Measurements from ENCODE around the gene EIF4ENIF1.

DNA sequence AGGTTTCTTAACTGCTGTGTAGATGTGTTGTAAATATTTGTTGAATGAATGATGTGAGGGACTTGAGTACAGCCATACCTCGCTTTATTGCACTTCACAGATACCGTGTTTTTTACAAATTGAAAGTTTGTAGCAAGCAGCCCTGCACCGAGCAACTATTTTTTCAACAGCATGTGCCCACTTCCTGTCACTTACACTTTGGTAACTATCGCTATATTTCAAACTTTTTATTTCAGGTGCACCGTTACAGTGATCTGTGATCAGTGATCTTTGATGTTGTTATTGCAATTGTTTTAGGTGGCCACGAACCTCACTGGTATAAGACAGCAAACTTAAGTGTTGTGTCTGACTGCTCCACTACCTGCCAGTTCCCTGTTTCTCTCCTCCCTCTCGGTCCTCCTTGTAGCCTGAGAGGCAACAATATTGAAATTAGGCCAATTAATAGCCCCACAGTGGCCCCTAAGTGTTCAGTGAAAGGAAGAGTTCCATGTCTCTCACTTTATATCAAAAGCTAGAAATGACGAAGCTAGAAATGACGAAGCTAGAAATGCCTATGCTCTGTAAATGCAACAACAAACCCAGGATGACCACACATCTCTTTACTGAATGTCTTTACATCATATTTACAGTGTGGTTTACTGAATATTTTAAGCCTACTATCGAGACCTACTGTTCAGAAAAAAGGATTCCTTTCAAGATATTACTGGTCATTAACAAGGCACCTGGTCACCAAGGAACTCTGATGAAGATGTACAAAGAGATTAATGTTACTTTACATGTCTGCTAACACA is 7.7 kb upstream of the EIF4ENIF1 start:
- no peak for TF ChIP-seq CTCF (IDR thresholded peaks at IDR 0.05; ENCODE audit: low read length)
- no peak for TF ChIP-seq EZH2 (optimal IDR thresholded peaks at IDR 0.05; ENCODE audit: low read depth, low read length)
